ENCODE data around the gene EXT2. TPM values are rescaled to one million over a fixed set of nuclear protein-coding genes. Genes with fewer than 3 reads are reported as not detected.

Gene EXT2
- polyA plus RNA-seq, 1 donor from 2014 or later: 77.5 TPM

DNA sequence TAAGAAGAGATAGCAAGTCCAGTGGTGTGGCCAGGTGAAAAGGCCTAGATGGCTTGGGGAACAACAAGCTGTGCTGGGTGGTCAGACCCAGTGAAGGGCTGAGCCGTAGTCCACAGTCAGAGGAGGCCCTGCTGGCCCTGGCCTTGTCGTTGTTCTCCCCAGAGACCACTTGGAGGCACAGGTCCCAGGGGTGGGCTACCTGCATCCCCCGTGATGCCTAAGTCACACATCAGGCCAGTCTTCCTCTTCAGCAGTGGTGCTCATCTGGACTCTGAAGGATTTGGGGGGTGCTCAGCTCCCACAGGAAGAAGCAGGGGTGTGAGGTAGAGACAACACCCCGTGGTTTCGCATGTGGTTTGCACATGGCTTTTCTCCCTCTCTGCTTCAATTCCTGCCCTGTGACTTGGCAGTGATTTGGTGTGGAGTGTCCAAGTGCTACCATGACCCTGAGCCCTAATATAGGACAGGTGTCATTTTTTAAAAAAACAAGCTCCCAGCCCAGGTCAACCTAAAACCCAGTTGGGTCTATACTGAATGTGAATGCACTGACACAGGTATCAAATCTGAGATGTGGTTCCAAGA is 163.5 kb downstream of the EXT2 start:
- Histone ChIP-seq H3K36me3 (ENCODE audit: insufficient read depth, low read length) (no peaks in the 10 kb centered on the region), H3K9me2 (ENCODE audit: insufficient read depth, low read length) (no peaks in the 10 kb centered on the region), H3K27ac (ENCODE audit: low read length) (no peak overlapping the region), H3K4me3 (ENCODE audit: low read length) (no peak overlapping the region), H3K9ac (ENCODE audit: low read length) (no peak overlapping the region), H2AFZ (ENCODE audit: low read depth, low read length) (no peak overlapping the region), H3K79me2 (replicated peaks; ENCODE audit: insufficient read depth, low read length) (no peaks in the 10 kb centered on the region), H4K20me1 (ENCODE audit: insufficient read depth) (no peaks in the 10 kb centered on the region), H3K4me2 (ENCODE audit: low read length) (no peak overlapping the region), H3F3A (ENCODE audit: insufficient read depth, low read length, poor library complexity, severe bottlenecking) (no peaks in the 10 kb centered on the region), H3K9me3 (ENCODE audit: low read length) (no peaks in the 10 kb centered on the region), H3K27me3 (ENCODE audit: insufficient read depth, low read depth, low read length) (no peaks in the 10 kb centered on the region)
- TF ChIP-seq MXI1 (conservative IDR thresholded peaks at IDR 0.05; ENCODE audit: poor library complexity, severe bottlenecking): no peak

DNA sequence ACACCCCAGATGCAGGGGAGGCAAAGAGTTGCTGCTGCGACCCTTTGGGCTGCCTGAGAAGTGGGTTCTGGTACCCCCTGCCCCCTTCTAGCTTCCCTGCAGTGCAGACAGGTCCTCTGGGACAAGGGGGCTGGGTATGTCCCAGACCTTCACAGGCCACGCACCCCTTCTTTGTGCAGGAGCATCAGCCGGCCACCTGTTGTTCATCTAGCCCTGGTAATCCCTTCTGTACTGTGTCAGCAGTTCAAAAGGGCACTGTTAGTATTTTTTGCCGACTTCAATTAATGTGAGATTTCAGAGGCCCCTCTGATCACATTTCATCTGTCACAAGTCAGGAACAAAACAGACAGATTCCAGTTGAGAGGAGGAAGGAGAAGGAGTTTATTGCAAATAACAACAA is 164.6 kb downstream of the EXT2 start:
- Histone ChIP-seq H3K4me3 (ENCODE audit: low read length) (no peak overlapping the region), H3K27me3 (ENCODE audit: insufficient read depth, low read depth, low read length) (no peaks in the 10 kb centered on the region), H3K36me3 (ENCODE audit: insufficient read depth, low read length) (no peaks in the 10 kb centered on the region), H3K79me2 (replicated peaks; ENCODE audit: insufficient read depth, low read length) (no peaks in the 10 kb centered on the region), H3K9me3 (ENCODE audit: low read length) (no peaks in the 10 kb centered on the region), H3K4me2 (ENCODE audit: low read length) (no peak overlapping the region), H4K20me1 (ENCODE audit: insufficient read depth) (no peaks in the 10 kb centered on the region), H3K27ac (ENCODE audit: low read length) (no peak overlapping the region), H2AFZ (ENCODE audit: low read depth, low read length) (no peak overlapping the region), H3K9ac (ENCODE audit: low read length) (no peak overlapping the region), H3F3A (ENCODE audit: insufficient read depth, low read length, poor library complexity, severe bottlenecking) (no peaks in the 10 kb centered on the region), H3K9me2 (ENCODE audit: insufficient read depth, low read length) (no peaks in the 10 kb centered on the region)
- TF ChIP-seq EZH2 (IDR thresholded peaks at IDR 0.05; ENCODE audit: borderline replicate concordance, insufficient read depth, low read length, poor library complexity, severe bottlenecking) (no peak), REST (IDR thresholded peaks at IDR 0.05; ENCODE audit: borderline replicate concordance) (no peak), EP300 (conservative IDR thresholded peaks at IDR 0.05; ENCODE audit: poor library complexity, severe bottlenecking) (no peak), SMC3 (conservative IDR thresholded peaks at IDR 0.05; ENCODE audit: poor library complexity) (no peak), TAF1 (IDR thresholded peaks at IDR 0.05; ENCODE audit: low read depth) (no peak), POLR2AphosphoS5 (IDR thresholded peaks at IDR 0.05) (no peak), RAD21 (conservative IDR thresholded peaks at IDR 0.05) (no peak), MXI1 (conservative IDR thresholded peaks at IDR 0.05; ENCODE audit: poor library complexity, severe bottlenecking) (no peak)
- TF ChIP-seq, protein P1, sequence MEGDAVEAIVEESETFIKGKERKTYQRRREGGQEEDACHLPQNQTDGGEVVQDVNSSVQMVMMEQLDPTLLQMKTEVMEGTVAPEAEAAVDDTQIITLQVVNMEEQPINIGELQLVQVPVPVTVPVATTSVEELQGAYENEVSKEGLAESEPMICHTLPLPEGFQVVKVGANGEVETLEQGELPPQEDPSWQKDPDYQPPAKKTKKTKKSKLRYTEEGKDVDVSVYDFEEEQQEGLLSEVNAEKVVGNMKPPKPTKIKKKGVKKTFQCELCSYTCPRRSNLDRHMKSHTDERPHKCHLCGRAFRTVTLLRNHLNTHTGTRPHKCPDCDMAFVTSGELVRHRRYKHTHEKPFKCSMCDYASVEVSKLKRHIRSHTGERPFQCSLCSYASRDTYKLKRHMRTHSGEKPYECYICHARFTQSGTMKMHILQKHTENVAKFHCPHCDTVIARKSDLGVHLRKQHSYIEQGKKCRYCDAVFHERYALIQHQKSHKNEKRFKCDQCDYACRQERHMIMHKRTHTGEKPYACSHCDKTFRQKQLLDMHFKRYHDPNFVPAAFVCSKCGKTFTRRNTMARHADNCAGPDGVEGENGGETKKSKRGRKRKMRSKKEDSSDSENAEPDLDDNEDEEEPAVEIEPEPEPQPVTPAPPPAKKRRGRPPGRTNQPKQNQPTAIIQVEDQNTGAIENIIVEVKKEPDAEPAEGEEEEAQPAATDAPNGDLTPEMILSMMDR (IDR thresholded peaks at IDR 0.05; ENCODE audit: poor library complexity, severe bottlenecking): no peak

Data from neural cell (in vitro differentiated cells).